ENCODE measurements around the gene NKIRAS1.

The NKIRAS1 gene

GRCh38 chr3:23916886-23917678, at the start of gene NKIRAS1, which contains the start of gene RPL15:
TSS of gene NKIRAS1 (minus strand) at chr3:23916990. CDS start at chr3:23910904, 6,086 bp downstream.
TSS of gene RPL15 (plus strand) at chr3:23917132. CDS start at chr3:23917860, 728 bp downstream.
- peak; percentile 96 for DNase-seq (ENCODE audit: low spot score)

- no peak for DNase-seq (ENCODE audit: low spot score)
These were observed 49.5 kb upstream of the NKIRAS1 start for GRCh38 chr3:23966328-23966727.

GRCh38 chr3:23964537-23965235, 47.9 kb upstream of the NKIRAS1 start:
- DNase-seq (ENCODE audit: low spot score), result no peak

- DNase-seq (ENCODE audit: low spot score), result no peak
These were observed 45.1 kb upstream of the NKIRAS1 start for GRCh38 chr3:23961913-23962312.

GRCh38 chr3:23961066-23961465, 44.3 kb upstream of the NKIRAS1 start:
- no peak for DNase-seq (ENCODE audit: low spot score)

GRCh38 chr3:23960649-23961048, 43.9 kb upstream of the NKIRAS1 start:
- DNase-seq (ENCODE audit: low spot score), result no peak

- peak; percentile 16 for DNase-seq (ENCODE audit: low spot score)
These were observed 42.5 kb upstream of the NKIRAS1 start for GRCh38 chr3:23959135-23959900.

- DNase-seq (ENCODE audit: low spot score), result no peak
These were observed 39.9 kb upstream of the NKIRAS1 start for GRCh38 chr3:23956701-23957100.

- no peak for DNase-seq (ENCODE audit: low spot score)
These were observed 37.4 kb upstream of the NKIRAS1 start for GRCh38 chr3:23954144-23954543.

- no peak for DNase-seq (ENCODE audit: low spot score)
These were observed 36.7 kb upstream of the NKIRAS1 start for GRCh38 chr3:23953523-23953922.

- DNase-seq (ENCODE audit: low spot score), result no peak
These were observed 35.9 kb upstream of the NKIRAS1 start for GRCh38 chr3:23952646-23953045.

GRCh38 chr3:23950293-23950692, 33.5 kb upstream of the NKIRAS1 start:
- DNase-seq (ENCODE audit: low spot score), result no peak

GRCh38 chr3:23949784-23950183, 33.0 kb upstream of the NKIRAS1 start:
- no peak for DNase-seq (ENCODE audit: low spot score)

GRCh38 chr3:23948761-23949160, 32.0 kb upstream of the NKIRAS1 start:
- DNase-seq (ENCODE audit: low spot score), result no peak

- peak; percentile 90 for DNase-seq (ENCODE audit: low spot score)
These were observed 29.3 kb upstream of the NKIRAS1 start for GRCh38 chr3:23945913-23946687.

GRCh38 chr3:23945663-23945912, 28.8 kb upstream of the NKIRAS1 start:
- DNase-seq (ENCODE audit: low spot score), result no peak

- peak; percentile 79 for DNase-seq (ENCODE audit: low spot score)
These were observed 28.3 kb upstream of the NKIRAS1 start, which contains the start of gene NR1D2 for GRCh38 chr3:23944861-23945662. TSS of gene NR1D2 (plus strand) at chr3:23945286. CDS start at chr3:23945579, 293 bp downstream.

GRCh38 chr3:23944007-23944783, 27.4 kb upstream of the NKIRAS1 start:
- no peak for DNase-seq (ENCODE audit: low spot score)

GRCh38 chr3:23942546-23942945, 25.8 kb upstream of the NKIRAS1 start:
- DNase-seq (ENCODE audit: low spot score), result no peak

GRCh38 chr3:23941440-23941839, 24.6 kb upstream of the NKIRAS1 start:
- no peak for DNase-seq (ENCODE audit: low spot score)

Data from SW480 (cell line).